Endothelial cell of hepatic sinusoid (primary cell): ENCODE results near the gene ACLY.
"Not testable (repeated sequence)": the region's sequence is repeated elsewhere in the genome, so short reads cannot be mapped to it uniquely, and the experiment has no call there.

Experiments
- in situ Hi-C: cut with HindIII; loops from 2 replicates; pipeline ENCODE4 v1.10.0; 2017; ENCODE audit warnings: low sequenced_read_pairs

Gene ACLY

GRCh38 chr17:41836550-41837196, 82.1 kb downstream of the ACLY start:
- in situ Hi-C loops: no loop called here

- in situ Hi-C loops: no loop called here
Measured at GRCh38 chr17:41835800-41836549, 82.8 kb downstream of the ACLY start, which contains the start of gene NT5C3B. NT5C3B (minus strand) TSS chr17:41836232; CDS start chr17:41836193, 39 bp downstream.

GRCh38 chr17:41835214-41835799, 83.4 kb downstream of the ACLY start:
- in situ Hi-C loops: no loop called here

GRCh38 chr17:41829961-41830360, 88.8 kb downstream of the ACLY start:
- in situ Hi-C loops: not testable (repeated sequence)

GRCh38 chr17:41825175-41825845, 93.4 kb downstream of the ACLY start:
- in situ Hi-C loops: no loop called here

GRCh38 chr17:41824086-41824485, 94.7 kb downstream of the ACLY start:
- in situ Hi-C loops: no loop called here

- in situ Hi-C loops: no loop called here
Measured at GRCh38 chr17:41823580-41823979, 95.2 kb downstream of the ACLY start.

- in situ Hi-C loops: no loop called here
Measured at GRCh38 chr17:41823141-41823524, 95.6 kb downstream of the ACLY start.

GRCh38 chr17:41822216-41823140, 96.3 kb downstream of the ACLY start:
- in situ Hi-C loops: no loop called here

- in situ Hi-C loops: no loop called here
Measured at GRCh38 chr17:41821776-41822175, 97.0 kb downstream of the ACLY start.

- in situ Hi-C loops: no loop called here
Measured at GRCh38 chr17:41818024-41818423, 100.7 kb downstream of the ACLY start.
